PC-9 (cell line): ENCODE data around the gene SHISA4.

ENCODE experiments used
- CTCF ChIP-seq: fragments of 200-600 bp; sonication (generic); conservative IDR thresholded peaks from 2 replicates; pipeline ENCODE4 v1.6.1; 2017; ENCODE audit warnings: mixed run types, antibody characterized with exemption, mild to moderate bottlenecking, moderate library complexity
- EZH2 ChIP-seq: fragments of 200-600 bp; sonication (generic); IDR thresholded peaks from 2 replicates; pipeline ENCODE4 v1.8.0; 2017; ENCODE audit warnings: antibody characterized with exemption, low read depth

GRCh38 chr1:201861448-201861847, 27.2 kb upstream of the SHISA4 start:
- no peak for TF ChIP-seq EZH2
- no peak for TF ChIP-seq CTCF
